Spleen (tissue), 7 donors: ENCODE results near the gene SULT1C3.

ENCODE experiments used
- POLR2A ChIP-seq, 3 donors: fragments of 450-650 bp; IDR thresholded peaks; one replicate each; pipeline ENCODE4 v1.5.1; 2017; ENCODE audit warnings: antibody characterized with exemption in 3 of 3, mild to moderate bottlenecking in 1 of 3
- POLR2AphosphoS5 ChIP-seq, 3 donors: sonication (generic); formaldehyde crosslinking; IDR thresholded peaks; one replicate each; pipeline ENCODE4 v1.5.1; 2017; ENCODE audit warnings: antibody characterized with exemption in 3 of 3
- TF ChIP-seq, protein P1 (sequence below), 11 experiments: fragments of 200-600 bp in 7 of 11; fragments of 450-650 bp in 4 of 11; sonication (generic) in 4 of 11; IDR thresholded peaks in 8 of 11; conservative IDR thresholded peaks in 3 of 11; 1 replicate in 7 of 11; 2 replicates in 4 of 11; pipeline versions ENCODE4 v1.4.0 to v1.8.0; 2016 to 2021; ENCODE audit warnings: antibody characterized with exemption in 11 of 11, inconsistent platforms in 4 of 11, mild to moderate bottlenecking in 1 of 11
- donor health status: DM: no; HTN: no; CAD: no; lungs with moderate emphysema.
- donor health status: DM: no; HTN: no; CAD: no.
- donor health status: DM: no; HTN: no; CAD: no.

DNA sequence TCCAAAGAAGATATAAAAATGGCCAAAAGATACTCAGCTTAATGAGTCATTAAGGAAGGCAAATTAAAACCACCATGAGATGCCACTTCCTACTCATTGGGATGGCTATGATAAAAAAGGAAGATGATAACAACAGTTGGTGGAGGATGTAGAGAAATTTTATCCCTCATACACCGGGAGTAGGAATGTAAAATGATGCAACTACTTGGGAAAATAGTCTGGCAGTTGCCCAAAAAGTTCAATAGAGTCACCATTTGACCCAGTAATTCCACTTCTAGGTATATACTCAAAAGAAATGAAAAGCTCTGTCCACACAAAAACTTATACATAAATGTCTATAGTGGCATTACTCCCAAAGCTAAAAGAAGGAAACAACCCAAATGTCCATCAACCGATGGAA is 38.9 kb downstream of the SULT1C3 start:
- TF ChIP-seq POLR2AphosphoS5 (IDR thresholded peaks at IDR 0.05) = no peak
- TF ChIP-seq, protein P1, sequence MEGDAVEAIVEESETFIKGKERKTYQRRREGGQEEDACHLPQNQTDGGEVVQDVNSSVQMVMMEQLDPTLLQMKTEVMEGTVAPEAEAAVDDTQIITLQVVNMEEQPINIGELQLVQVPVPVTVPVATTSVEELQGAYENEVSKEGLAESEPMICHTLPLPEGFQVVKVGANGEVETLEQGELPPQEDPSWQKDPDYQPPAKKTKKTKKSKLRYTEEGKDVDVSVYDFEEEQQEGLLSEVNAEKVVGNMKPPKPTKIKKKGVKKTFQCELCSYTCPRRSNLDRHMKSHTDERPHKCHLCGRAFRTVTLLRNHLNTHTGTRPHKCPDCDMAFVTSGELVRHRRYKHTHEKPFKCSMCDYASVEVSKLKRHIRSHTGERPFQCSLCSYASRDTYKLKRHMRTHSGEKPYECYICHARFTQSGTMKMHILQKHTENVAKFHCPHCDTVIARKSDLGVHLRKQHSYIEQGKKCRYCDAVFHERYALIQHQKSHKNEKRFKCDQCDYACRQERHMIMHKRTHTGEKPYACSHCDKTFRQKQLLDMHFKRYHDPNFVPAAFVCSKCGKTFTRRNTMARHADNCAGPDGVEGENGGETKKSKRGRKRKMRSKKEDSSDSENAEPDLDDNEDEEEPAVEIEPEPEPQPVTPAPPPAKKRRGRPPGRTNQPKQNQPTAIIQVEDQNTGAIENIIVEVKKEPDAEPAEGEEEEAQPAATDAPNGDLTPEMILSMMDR (IDR thresholded peaks at IDR 0.05 in 8 of 11, conservative IDR thresholded peaks at IDR 0.05 in 3 of 11) = no peak
- no peak for TF ChIP-seq POLR2A (IDR thresholded peaks at IDR 0.05)
